ENCODE data around the gene ACRBP. TPM values are rescaled to one million over a fixed set of nuclear protein-coding genes. Genes with fewer than 3 reads are reported as not detected.

The ACRBP gene
- total RNA-seq, 1 donor from 2014 or later = 3.7 TPM

DNA sequence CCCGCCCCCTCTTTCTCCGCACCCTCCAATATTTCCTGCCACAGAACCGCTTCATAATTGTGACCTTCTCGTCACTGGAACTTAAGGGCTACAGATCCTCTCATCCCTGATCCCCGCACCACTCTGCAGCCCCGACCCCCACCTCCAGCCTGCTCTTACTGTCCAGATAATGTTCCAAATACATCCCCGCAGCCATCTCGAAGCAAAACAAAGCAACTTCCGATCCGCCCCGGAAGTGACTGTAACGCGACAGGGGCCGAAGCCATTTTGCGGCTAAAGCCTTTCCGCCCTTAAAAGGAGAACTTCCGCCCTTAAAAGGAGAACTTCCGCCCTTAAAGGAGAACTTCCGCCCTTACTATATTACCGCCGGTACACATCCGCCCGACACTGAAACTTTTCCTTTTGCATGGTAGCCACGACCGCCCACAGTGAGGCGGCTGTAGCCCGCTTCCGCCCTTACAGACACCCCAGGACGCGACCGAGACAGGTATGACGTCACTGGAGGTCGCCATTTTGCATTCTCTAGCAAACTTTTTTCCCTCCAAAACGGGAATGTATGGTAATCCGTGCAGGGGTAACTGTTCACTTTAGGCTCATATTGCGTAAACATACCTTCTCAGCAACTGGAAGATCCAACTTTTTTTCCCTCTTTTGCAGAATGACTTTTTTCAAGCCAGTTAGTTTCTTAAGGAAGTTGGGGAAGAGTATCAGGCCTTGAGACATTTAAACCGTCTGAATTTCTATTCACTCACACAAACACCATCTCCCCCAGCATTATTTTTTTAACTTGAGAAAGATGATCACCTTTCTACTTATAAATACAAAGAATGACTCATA is 15.9 kb upstream of the ACRBP start, which contains the start of gene ING4:
TSS of gene ING4 (minus strand) at position 214 of the 837 bp plus-strand sequence. CDS start at position 196, 18 bp downstream.
- H3K27ac Mint-ChIP-seq = peak within 1 kb of the TSS; percentile 97
- no peaks in the 10 kb centered on the region for H3K9me3 Mint-ChIP-seq

DNA sequence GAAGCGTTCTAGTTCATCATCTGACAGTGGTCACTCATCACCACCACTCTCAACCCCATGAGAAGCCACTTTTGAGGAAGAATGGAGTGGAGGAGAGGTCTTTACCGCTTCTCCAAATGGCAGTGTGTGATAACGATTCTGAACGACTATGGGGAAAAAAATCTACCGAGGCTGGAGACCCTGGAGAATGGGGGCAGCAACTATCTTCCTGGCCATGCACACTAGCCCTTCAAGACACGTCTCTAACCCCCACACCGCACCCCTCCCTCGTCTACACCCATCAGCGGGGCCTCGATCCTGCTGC is 15.3 kb upstream of the ACRBP start:
- Mint-ChIP-seq H3K9me3 (no peaks in the 10 kb centered on the region), H3K27ac (peak overlapping the region; percentile 97), H3K4me1 (peaks cover 15% of the 10 kb centered on the region), H3K36me3 (peaks cover 16% of the 10 kb centered on the region), H3K27me3 (ENCODE audit: low read depth) (no peaks in the 10 kb centered on the region), H3K4me3 (peak overlapping the region; percentile 96)
- TF ChIP-seq, protein P1, sequence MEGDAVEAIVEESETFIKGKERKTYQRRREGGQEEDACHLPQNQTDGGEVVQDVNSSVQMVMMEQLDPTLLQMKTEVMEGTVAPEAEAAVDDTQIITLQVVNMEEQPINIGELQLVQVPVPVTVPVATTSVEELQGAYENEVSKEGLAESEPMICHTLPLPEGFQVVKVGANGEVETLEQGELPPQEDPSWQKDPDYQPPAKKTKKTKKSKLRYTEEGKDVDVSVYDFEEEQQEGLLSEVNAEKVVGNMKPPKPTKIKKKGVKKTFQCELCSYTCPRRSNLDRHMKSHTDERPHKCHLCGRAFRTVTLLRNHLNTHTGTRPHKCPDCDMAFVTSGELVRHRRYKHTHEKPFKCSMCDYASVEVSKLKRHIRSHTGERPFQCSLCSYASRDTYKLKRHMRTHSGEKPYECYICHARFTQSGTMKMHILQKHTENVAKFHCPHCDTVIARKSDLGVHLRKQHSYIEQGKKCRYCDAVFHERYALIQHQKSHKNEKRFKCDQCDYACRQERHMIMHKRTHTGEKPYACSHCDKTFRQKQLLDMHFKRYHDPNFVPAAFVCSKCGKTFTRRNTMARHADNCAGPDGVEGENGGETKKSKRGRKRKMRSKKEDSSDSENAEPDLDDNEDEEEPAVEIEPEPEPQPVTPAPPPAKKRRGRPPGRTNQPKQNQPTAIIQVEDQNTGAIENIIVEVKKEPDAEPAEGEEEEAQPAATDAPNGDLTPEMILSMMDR (IDR thresholded peaks at IDR 0.05; ENCODE audit: unreplicated experiment) = no peak
- DNase-seq (ENCODE audit: low spot score in 2 of 2, unreplicated experiment in 2 of 2) = no peak

More for the DNA sequence above, 15.9 kb upstream of the ACRBP start, which contains the start of gene ING4:
- Mint-ChIP-seq H3K4me3 (peak within 1 kb of the TSS; percentile 96), H3K36me3 (peaks cover 20% of the 10 kb centered on the region), H3K4me1 (peaks cover 15% of the 10 kb centered on the region), H3K27me3 (ENCODE audit: low read depth) (no peaks in the 10 kb centered on the region)
- peak; percentile 88 to 91 for DNase-seq (ENCODE audit: low spot score in 2 of 2, unreplicated experiment in 2 of 2)
- TF ChIP-seq, protein P1 (IDR thresholded peaks at IDR 0.05; ENCODE audit: unreplicated experiment) = no peak

DNA sequence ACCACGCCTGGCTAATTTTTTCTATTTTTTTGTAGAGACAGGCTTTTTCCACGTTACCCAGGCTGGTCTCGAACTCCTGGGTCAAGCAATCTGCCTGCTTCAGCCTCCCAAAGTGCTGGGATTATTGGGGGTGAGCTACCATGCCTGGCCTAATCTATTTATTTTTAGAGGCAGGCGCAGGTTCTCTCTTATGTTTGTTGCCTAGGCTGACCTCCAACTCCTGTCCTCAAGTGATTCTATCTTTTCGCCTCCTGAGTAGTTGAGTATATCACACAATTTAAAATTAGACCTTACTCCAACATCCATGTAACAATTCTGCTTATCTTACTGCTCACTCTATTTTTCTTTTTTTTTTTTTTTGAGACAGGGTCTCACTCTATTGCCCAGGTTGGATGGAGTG is 6.8 kb upstream of the ACRBP start:
- H3K36me3 Mint-ChIP-seq = peaks cover 40% of the 10 kb centered on the region

DNA sequence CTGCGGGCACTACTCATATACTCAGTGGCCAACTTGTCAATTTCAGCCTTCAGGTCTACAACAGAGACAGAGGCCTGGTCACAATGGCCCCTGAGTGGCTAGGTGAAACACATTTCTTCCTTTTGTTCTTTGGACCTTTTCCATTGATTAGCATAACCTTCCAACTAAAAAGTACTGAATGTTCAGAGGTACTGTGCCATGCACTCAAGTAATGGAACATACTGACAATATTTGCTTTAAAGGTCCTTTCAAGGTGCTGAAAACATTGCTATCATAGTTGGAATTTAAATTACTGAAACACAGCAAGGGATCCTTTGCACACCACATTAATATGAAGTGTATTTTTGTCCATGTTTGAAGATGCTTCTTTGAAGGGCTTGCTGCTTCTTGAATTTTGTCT is 6.1 kb upstream of the ACRBP start:
- H3K27ac Mint-ChIP-seq = no peak overlapping the region
- no peak for DNase-seq (ENCODE audit: low spot score in 2 of 2, unreplicated experiment in 2 of 2)
- TF ChIP-seq, protein P1 (IDR thresholded peaks at IDR 0.05; ENCODE audit: unreplicated experiment) = no peak
- H3K36me3 Mint-ChIP-seq = peaks cover 34% of the 10 kb centered on the region
- no peak overlapping the region for H3K4me3 Mint-ChIP-seq
- no peaks in the 10 kb centered on the region for H3K9me3 Mint-ChIP-seq
- H3K4me1 Mint-ChIP-seq = no peaks in the 10 kb centered on the region
- no peaks in the 10 kb centered on the region for H3K27me3 Mint-ChIP-seq (ENCODE audit: low read depth)

More for the DNA sequence above, 6.8 kb upstream of the ACRBP start:
- H3K4me3 Mint-ChIP-seq = no peak overlapping the region
- H3K27me3 Mint-ChIP-seq (ENCODE audit: low read depth) = no peaks in the 10 kb centered on the region
- H3K4me1 Mint-ChIP-seq = no peaks in the 10 kb centered on the region
- no peaks in the 10 kb centered on the region for H3K9me3 Mint-ChIP-seq
- no peak overlapping the region for H3K27ac Mint-ChIP-seq
- DNase-seq (ENCODE audit: low spot score in 2 of 2, unreplicated experiment in 2 of 2) = no peak
- TF ChIP-seq, protein P1 (IDR thresholded peaks at IDR 0.05; ENCODE audit: unreplicated experiment) = no peak

DNA sequence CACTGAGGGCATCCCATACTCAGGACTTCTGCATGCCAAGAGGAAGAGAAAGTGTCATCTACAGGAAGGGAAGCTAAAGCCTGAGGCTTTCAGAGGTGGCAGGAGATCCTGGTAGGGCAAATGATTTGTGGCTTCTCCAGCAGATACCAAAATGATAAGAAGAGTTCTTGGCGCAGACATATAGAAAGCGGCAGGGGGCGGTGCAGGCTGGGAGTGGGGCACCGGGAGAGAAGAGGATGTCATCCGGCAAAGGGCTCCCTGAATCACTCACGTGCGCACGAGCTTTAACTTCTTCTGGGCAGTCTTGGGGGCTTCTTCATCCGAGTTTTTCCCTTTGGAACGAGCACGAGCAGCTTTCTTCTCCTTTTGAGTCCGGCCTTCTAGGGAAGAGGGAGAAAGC is 5.2 kb upstream of the ACRBP start:
- Mint-ChIP-seq H3K4me3 (no peak overlapping the region), H3K27ac (no peak overlapping the region), H3K9me3 (no peaks in the 10 kb centered on the region), H3K36me3 (peaks cover 35% of the 10 kb centered on the region), H3K4me1 (no peaks in the 10 kb centered on the region), H3K27me3 (ENCODE audit: low read depth) (no peaks in the 10 kb centered on the region)
- TF ChIP-seq, protein P1 (IDR thresholded peaks at IDR 0.05; ENCODE audit: unreplicated experiment) = no peak
- DNase-seq (ENCODE audit: low spot score in 2 of 2, unreplicated experiment in 2 of 2) = no peak
